Mononuclear cell (primary cell): ENCODE measurements around the gene AATK. TPM values are rescaled to one million over a fixed set of nuclear protein-coding genes. Genes with fewer than 3 reads are reported as not detected.

Source experiments
- H3K27me3 ChIP-seq: 2 replicates; pipeline ENCODE4 v1.6.0; 2011; ENCODE audit warnings: low read length, control low read depth; ENCODE audit not compliant: insufficient read depth
- H3K4me1 ChIP-seq: 2 replicates; pipeline ENCODE4 v1.5.1; 2011; ENCODE audit warnings: mild to moderate bottlenecking, low read length, control low read depth; ENCODE audit not compliant: insufficient read depth
- H3K4me3 ChIP-seq: 2 replicates; pipeline ENCODE4 v1.5.1; 2011; ENCODE audit warnings: mild to moderate bottlenecking, low read length, moderate library complexity
- H3K9me3 ChIP-seq: 2 replicates; pipeline ENCODE4 v1.5.1; 2011; ENCODE audit warnings: low read depth, mild to moderate bottlenecking, control low read depth, low read length
- total RNA-seq: library from RNA; depleted of rRNA; stranded (reverse); fragments of >200 nt; gene quantifications from one replicate; pipeline ENCODE4 v1.2.3, GENCODE V29; 2012

AATK gene
- total RNA-seq, 1 donor, result 2.0 TPM

GRCh38 chr17:81138083-81138482 lies 27.9 kb downstream of the AATK start:
- Histone ChIP-seq H3K4me3 (no peak overlapping the region), H3K27me3 (no peaks in the 10 kb centered on the region), H3K4me1 (peaks cover 3% of the 10 kb centered on the region), H3K9me3 (no peaks in the 10 kb centered on the region)

GRCh38 chr17:81137248-81137647 lies 28.8 kb downstream of the AATK start:
- Histone ChIP-seq H3K9me3 (no peaks in the 10 kb centered on the region), H3K4me1 (no peaks in the 10 kb centered on the region), H3K27me3 (no peaks in the 10 kb centered on the region), H3K4me3 (no peak overlapping the region)

- Histone ChIP-seq H3K4me1 (no peaks in the 10 kb centered on the region), H3K27me3 (no peaks in the 10 kb centered on the region), H3K9me3 (no peaks in the 10 kb centered on the region)
These were observed 29.7 kb downstream of the AATK start for GRCh38 chr17:81136366-81136765.

DNA sequence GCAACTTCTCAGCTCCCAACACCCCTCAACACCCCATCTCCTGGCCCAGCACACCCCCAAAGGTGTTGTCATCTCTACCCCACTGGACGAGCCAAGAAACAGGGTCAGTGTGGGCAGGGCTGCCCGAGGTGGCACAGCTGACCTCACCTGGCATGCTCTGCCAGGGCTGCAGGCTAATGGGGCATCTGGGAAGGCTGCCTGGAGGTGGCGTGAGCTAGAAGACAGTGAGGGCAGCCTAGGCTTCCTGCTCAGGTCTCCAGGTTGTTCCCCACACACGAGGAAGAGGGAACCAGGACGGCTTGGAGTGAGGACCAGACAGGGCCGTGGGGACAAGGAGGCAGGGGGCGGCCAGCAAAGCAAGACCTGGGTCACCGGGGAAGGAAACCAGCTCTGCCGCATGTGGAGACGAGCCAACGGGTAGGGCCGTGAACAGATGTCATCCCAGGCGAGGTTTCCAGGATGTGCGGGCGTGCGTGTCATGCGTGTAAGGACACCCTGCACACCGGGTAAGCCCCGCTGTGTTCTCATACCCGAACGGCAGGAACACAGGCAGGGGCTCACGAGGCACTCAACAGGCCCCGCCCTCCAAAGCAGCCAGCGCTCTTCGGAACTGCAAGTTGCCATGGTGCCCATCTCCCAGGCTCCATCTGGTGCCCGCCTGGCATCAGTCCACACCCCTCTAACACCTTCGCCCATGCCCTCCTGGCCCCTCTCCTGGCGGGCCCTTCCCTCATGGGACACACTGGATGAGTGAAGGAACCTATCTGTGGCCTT lies 30.3 kb downstream of the AATK start:
- no peaks in the 10 kb centered on the region for H3K4me1 ChIP-seq
- no peaks in the 10 kb centered on the region for H3K9me3 ChIP-seq
- H3K27me3 ChIP-seq, result no peaks in the 10 kb centered on the region
- no peak overlapping the region for H3K4me3 ChIP-seq

More at GRCh38 chr17:81136366-81136765, 29.7 kb downstream of the AATK start:
- no peak overlapping the region for H3K4me3 ChIP-seq

GRCh38 chr17:81134064-81134781 lies 31.8 kb downstream of the AATK start:
- Histone ChIP-seq H3K9me3 (no peaks in the 10 kb centered on the region), H3K4me1 (no peaks in the 10 kb centered on the region), H3K4me3 (no peak overlapping the region), H3K27me3 (no peaks in the 10 kb centered on the region)

GRCh38 chr17:81132770-81133723 lies 33.0 kb downstream of the AATK start:
- Histone ChIP-seq H3K27me3 (no peaks in the 10 kb centered on the region), H3K9me3 (no peaks in the 10 kb centered on the region), H3K4me3 (no peak overlapping the region), H3K4me1 (no peaks in the 10 kb centered on the region)

GRCh38 chr17:81132197-81132540 lies 33.9 kb downstream of the AATK start:
- H3K9me3 ChIP-seq, result no peaks in the 10 kb centered on the region
- no peaks in the 10 kb centered on the region for H3K4me1 ChIP-seq
- no peak overlapping the region for H3K4me3 ChIP-seq
- H3K27me3 ChIP-seq, result no peaks in the 10 kb centered on the region

DNA sequence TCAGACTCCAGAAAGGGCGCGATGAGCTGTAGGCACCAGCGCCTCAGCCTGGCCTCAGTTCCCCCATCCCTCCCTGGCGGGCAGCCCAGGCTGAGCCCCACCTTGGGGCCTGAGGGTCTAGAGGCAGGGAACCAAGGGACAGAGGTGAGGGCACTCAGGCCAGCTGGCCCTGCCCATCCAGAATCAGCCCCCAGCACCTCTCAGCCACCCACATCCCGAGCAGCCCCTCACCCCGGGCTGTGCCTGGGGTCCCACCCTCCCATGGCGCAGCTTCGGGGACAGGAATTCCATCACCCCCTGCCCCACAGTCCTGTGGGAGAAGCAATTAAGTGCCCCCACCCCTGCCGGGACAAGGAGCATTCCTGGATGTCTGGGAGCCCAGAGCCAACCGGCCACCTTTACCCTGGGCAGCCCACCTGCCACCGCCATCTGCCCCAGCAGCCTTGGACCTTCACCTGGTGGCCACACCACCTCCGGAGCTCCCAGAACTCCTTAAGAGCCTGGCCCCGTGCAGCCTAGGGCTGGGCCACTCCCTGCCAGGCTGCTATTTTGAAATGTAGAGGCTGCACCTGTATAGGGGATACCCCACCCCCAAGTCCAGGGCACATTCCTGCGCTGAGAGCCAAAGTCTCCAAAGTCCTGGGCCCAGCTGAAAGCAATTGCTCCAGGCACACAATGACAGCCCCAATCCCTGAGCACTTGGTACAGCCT lies 34.4 kb downstream of the AATK start:
- H3K4me1 ChIP-seq, result no peaks in the 10 kb centered on the region
- no peak overlapping the region for H3K4me3 ChIP-seq
- H3K27me3 ChIP-seq, result no peaks in the 10 kb centered on the region
- H3K9me3 ChIP-seq, result no peaks in the 10 kb centered on the region

DNA sequence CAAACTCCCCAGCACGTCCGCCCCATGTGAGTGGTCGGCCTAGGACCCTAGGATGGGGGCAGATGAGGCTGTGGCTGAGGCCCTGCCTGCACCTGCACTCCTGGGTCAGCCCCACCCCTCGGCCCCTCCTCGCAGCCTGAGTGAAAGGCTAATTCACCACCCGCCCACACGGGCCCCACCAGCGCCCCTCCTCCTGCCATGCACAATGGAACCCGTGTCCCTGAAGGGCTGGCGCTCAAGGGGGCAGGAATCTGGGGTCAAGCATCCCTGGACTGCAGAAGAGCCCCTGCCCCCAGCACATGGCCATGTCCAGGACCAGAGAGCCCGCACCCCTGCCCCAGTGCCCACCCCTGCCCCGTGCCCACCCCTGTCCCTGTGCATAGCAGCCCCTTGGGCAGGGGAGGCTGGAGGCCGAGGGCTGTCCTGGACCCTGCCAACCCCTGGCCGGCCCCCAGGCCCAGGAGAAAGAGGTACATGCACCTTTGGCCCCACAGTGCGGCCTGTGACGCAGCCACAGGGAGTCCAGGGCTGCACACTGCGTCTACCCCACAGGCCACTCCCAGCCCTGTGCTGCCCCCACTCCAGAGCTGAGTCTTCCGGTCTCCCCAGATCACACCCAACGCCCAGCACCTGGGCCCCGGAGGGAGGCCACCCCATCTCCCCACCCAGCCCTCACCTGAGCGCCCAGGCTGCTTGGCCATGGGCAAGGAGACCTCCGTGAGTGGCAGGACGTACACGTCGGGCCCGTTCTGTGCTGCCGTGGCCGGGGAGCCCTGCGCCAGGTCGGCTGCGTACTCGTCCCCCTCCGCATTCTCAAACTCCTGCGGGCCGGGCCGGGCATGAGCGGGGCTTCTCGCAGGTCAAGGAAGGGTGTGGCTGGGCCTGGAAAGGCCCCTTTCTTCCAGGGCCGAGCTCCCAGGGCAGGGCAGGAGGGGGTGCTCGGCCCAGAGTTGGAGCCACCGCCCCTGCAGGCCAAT lies 35.3 kb downstream of the AATK start:
- no peaks in the 10 kb centered on the region for H3K4me1 ChIP-seq
- no peak overlapping the region for H3K4me3 ChIP-seq
- no peaks in the 10 kb centered on the region for H3K9me3 ChIP-seq
- H3K27me3 ChIP-seq, result no peaks in the 10 kb centered on the region

- no peaks in the 10 kb centered on the region for H3K9me3 ChIP-seq
- no peaks in the 10 kb centered on the region for H3K27me3 ChIP-seq
- no peak overlapping the region for H3K4me3 ChIP-seq
- H3K4me1 ChIP-seq, result no peaks in the 10 kb centered on the region
These were observed 36.2 kb downstream of the AATK start for GRCh38 chr17:81129711-81130367.

DNA sequence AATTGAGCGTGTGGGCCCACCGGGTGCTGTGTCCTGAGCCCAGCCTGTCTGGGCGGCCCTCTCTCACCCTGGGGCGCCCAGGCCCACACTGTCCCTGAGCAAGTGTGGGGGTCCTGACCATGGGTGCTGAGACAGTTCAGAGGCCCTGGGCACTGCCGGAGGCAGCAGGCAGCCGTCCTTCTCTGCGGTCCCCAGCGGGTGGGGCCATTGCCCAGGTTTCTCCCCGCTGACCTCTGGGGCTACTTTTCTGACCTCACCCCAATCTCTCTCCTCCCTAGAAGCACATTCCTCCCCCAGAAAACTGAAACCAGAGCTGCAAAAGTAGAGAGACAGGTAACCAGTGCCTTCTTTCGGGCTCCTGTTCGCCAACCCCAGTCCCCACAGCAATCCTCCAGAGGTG lies 36.7 kb downstream of the AATK start:
- Histone ChIP-seq H3K27me3 (no peaks in the 10 kb centered on the region), H3K4me1 (no peaks in the 10 kb centered on the region), H3K4me3 (no peak overlapping the region), H3K9me3 (no peaks in the 10 kb centered on the region)

GRCh38 chr17:81128774-81129173 lies 37.2 kb downstream of the AATK start:
- Histone ChIP-seq H3K4me1 (no peaks in the 10 kb centered on the region), H3K9me3 (no peaks in the 10 kb centered on the region), H3K4me3 (no peak overlapping the region), H3K27me3 (no peaks in the 10 kb centered on the region)

DNA sequence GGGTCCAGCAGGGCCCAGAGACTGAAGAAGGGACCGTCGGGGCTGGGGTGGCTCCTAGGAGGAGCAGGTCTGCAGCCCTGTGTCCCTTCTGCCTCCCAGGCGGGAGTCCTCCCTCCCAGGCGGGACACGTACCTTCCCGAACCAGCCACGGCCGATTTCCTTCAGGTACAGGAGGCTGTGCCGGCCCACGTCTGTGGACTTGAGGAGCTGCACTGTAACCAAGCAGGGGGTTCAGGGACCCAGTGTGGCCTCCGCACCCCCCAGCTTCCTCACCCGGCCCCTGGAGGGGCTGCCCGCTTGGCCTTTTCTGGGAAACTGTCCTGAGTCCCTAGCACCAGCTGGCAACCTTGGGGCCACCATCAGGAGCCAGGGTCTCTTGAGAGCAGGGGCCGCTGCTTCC lies 37.7 kb downstream of the AATK start:
- no peaks in the 10 kb centered on the region for H3K27me3 ChIP-seq
- no peak overlapping the region for H3K4me3 ChIP-seq
- no peaks in the 10 kb centered on the region for H3K4me1 ChIP-seq
- no peaks in the 10 kb centered on the region for H3K9me3 ChIP-seq
